ENCODE results near the gene SLIT3.

Gene SLIT3

GRCh38 chr5:168943091-168943884, 357.7 kb downstream of the SLIT3 start:
- DNase-seq, result no peak

GRCh38 chr5:168941901-168942300, 359.0 kb downstream of the SLIT3 start:
- DNase-seq, result no peak

DNA sequence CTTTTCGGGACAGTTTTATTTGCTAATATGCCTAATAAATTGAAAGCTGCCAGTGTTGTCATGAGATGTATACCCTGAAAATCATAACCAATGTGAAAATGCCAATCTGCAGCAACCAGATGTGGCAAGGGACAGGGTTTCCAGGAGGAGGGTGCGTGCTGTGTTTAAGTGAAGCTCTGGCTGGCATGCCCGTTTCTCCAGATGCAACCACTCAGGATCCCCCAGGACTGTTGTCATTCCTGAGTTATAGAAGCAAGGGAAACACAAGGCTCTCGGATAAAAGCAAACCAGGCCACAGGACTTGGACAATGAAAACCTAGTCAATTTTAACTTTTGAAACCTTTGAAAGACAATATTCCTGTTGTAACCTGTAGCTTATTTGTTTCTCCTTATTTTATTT, 360.2 kb downstream of the SLIT3 start:
- no peak for DNase-seq

DNA sequence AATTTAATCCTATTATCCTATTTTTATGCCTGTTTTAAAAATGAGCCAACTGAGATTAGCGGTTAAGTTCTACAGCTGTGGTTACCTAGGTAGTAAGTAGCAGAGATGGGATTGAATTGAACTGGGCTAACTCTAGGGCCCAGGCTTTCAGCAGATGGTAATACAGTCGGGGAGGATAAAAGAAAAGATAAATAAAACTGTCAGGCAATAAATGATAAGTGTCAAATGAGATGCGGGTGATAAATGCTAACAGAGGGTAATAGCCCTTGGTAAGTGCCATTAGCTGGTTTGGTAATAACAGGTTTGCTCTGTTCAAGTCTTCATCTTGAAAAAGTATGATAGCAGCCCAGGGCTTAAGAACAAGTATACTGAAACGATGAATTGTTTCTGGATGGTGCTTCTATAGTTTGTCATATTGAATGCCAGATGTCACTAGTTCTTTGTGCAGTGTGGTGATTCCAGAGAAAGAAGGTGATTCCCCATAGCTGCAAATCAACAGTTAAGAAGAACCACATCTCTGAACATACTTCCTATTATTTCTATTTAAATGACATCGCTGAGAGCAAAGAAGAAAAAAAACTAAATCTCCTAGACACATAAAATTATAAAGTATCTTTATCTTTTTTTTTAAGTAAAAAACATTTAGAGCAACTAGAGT, 360.9 kb downstream of the SLIT3 start:
- DNase-seq, result no peak

- DNase-seq, result no peak
Observed at GRCh38 chr5:168939156-168939800, 361.7 kb downstream of the SLIT3 start.

DNA sequence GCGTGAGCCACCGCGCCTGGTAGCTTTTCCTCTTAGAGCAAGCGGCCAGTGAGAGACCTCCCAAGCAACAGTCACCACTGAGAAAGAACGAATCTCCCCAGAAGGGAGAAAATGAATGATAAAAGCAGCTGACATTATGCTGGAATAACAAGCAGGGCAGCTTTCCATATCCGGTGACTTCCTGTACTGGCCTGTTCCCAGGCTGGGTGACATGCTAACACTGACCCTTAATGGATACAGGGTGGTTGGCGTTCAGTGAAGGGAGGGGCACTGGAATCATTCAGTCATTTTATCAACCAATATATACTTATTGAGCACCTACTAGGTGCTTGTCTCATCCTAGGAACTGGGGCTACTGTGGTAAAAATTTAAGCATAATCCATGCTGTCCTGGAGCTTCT, 364.4 kb downstream of the SLIT3 start:
- DNase-seq, result no peak

DNA sequence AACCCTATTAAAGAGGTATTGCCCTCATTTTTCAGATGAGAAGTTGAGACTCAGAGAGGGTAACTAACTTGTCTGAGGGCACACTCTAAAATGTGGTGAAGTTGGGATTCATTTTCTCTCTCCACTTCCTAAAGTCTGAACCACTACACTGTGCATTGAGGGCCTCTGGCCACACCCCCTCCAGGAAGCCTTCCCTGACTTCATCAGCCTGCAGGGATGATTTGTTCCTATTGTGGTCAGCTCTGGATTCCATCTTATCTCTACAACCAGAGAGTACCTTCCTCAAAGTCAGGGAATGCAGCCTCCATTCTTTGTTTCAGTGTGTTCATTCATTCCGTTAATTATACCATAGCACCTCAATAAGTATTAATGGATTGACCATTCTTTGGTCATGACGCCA, 365.8 kb downstream of the SLIT3 start:
- DNase-seq, result no peak

DNA sequence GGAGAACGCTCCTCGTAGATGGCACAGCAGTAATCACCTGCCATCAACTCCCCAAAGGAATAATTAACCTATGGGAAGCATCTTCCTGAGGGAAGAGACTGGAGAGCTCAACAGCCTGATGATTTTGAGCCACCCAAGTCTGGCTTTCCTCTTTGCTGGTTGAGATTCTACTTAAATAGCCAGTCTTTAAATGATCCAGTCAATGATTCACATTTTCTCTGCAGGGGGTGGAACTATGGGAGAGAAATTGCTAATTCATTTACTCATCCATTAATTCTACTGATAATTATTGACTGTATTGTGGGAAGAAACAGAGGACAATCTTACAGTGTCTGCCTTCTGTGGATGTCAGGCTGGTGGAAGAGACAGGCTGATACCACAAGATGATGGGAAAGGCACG, 366.8 kb downstream of the SLIT3 start:
- no peak for DNase-seq

- no peak for DNase-seq
Observed at GRCh38 chr5:168932400-168933189, 368.3 kb downstream of the SLIT3 start.

DNA sequence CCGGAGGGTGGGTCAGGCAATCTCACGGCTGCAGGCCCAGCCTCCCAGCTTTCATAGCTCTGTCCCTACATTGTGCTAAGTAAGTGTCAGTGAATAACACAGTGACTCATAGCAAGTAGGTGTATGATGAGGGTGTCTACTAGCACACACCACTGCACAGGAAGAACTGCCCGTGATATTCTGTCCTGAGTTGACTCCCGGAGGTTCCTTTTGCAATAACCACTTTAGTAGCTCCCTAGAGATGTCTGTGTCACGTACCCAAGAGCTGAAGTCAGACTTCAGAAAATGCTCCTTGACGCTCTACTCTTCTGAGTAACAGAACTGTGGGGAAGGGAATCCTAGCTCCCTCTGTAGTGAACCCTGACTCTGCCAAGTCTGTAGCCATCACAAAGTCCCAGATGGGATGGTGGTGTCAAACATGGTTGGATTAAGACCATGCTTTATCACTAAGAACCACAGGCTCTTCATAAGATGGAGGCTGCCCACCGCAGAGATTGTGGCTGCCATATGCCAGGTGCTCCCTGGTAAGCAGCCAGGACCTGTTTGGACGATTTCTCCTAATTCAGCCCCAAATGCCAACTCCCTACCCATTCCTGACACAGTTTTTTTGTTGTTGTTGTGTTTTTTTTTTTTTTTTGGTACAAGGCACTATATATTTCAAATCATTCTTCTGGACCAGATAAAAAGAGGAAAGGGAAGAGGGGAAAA, 369.1 kb downstream of the SLIT3 start:
- no peak for DNase-seq

DNA sequence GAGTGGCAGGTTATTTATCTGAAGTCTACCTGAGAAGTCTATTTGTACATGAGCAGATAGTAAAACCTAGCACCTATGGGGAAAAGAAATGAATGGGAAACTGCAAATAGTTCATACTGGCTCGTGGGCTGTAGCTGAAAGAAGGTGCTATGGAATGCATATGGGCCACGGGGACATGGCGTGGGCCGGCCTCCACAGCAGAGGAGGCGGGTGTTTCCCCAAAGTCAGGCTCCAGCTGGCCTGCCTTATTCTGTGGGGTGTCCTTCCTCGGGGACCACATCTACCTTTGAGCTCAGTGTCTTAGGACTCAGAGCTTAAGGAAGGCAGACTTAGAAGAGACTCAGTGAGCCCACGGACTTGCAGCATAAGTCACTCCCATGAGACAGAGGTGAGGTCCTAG, 371.3 kb downstream of the SLIT3 start:
- no peak for DNase-seq

DNA sequence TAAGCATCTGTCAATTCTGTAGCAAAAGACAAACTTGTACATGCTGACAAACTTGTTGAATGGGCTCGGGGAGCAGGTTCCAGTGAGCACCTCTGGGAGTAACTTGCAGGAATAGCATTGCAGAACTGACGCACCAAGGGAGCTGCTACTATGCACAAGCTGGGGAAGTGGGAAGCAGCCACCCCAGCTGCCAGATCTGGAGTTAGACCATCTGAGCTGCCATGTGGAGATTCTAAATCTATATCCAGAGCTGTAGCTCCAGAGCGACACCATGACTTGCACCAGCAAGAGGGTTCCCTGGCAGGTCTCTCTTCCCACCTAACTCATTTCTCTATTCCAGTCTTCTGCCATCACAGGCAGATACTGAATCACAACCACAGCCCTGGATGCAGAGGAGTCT, 375.8 kb downstream of the SLIT3 start:
- no peak for DNase-seq

DNA sequence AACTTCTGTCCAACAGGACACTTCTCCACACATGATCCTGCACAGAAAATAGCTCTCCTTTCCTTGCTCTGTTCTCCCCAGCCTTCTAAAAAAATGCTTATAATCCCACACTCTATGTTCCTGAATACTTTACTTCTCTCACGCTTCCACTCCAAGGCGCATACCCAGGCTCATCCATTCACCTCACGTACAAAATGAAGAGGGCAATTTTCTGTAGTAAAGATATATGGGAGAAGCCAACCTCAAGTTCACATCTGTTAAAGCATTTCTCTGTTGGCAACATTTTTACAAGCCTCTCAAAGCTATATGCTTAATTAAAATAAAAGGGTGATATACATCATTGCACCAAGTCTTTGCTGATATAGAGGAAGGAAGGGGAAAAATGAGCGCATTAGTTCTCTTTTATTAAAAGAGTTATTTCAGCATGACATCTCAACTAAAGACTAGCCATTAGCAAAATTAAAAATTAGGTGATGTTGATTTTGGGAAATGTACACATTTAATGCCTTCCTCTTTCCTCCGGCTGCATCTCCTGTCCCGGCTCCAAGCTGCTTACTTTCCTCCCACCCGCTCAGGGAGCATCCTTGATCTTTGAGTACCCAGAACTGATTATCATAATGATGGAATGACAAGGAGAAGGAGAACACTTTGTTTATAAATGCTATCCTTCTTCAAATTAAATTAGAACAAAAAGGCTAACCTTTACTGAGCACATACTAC, 379.6 kb downstream of the SLIT3 start:
- no peak for DNase-seq

DNA sequence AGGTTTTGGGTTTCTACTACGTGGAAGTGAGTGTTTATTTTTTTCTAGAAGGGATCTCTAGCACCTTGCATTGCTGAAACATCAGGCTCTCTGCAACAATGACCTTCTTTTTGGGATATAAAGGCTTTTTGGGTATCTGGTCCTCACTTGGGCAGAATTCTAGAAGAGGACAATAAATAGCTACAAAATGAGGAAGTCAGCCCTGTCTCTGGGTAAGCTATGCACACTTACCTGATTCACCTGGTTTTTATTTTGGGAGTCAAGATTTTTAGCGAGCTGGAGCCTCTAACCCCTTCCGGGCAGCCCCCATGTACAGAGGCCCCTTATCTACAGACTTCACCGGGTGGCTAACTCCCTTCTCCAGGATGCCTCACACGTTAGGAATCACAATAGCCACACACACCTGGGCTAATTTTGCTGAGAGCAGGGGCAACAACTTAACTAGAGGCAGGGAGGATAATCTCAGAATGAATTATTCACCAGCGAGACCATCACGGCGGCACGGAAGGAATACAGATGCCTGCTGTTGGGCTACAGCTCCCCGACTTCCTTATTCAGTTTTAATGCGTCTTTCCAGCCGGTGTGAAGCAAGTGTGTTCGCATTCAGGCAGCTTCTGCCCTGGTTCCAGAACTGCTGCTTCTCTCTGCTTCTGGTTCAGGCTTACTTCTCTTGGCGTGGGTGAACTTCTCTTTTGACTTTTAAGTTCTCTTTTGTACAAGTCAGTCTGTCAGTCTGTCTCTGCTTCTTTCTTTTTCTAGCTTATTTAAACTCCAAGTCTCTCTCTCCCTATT, 380.7 kb downstream of the SLIT3 start:
- no peak for DNase-seq

DNA sequence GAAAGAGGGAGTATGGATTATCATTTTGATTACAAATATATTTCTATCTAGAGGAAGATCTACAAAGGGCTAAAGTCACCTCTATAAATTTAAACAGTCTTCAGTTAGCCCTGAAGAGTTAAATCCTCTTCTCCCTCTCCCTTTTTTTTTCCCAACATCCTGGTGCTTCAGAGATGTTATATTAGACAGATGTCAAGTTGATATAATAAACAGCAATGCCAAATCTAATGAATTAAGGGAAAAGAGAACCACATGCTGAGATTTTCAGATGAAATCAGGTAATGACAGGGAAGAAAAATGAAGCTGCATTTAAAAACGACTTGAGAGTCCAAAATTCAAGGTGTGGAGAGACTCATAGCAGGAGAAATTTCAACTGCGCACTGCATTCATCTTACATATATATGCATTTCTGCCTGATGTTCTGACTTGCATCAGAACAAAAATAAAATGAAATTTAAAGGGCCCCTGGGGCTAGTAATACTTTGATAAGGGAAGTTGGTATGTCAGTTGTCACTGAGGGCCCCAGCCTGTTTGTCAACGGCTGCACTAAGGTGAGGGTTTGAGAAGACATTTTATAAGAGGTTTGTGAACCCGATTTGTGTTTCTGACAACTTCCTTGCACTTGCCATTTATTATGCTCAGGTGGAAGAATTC, 382.9 kb downstream of the SLIT3 start:
- no peak for DNase-seq

- DNase-seq, result no peak
Observed at GRCh38 chr5:168916852-168917251, 384.1 kb downstream of the SLIT3 start.

DNA sequence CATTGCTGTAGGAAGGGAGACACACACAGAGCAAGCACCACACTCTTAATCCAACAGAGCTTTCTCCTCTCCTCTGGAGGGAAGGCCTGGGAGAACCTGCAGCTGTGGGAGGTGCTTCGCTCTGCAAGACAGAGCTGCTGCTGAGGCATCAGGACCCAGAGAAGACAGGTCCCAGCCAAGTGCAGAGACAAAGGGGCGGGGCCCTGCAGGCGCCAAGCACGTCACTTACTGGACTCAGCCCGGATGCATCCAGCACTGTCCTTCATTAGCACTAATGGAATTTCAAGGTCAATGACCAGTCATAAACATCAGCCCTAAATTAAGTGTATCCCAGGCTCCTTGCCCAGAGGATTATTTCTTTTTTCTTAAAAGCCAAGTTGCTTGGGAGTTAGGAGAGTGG, 384.7 kb downstream of the SLIT3 start:
- no peak for DNase-seq

DNA sequence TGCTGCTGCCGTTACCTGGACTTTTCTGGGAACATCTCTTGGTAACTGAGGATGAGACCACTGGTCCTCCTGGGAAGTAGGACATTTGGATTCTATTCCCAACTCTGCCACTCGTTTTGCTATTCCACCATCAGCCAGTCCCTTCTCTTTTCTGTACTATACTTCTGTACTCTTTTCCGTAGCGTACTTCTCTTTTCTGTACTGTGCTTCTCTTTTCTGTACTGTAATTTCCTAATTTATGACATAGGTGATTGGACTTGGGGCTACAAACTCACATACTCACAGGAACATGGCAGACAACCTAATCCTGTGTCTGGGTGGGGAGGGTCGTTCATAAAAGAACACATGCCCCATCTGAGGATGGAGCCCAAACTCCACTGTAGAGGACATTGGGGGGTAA, 386.4 kb downstream of the SLIT3 start:
- no peak for DNase-seq

GRCh38 chr5:168910874-168911273, 390.1 kb downstream of the SLIT3 start:
- DNase-seq, result no peak

DNA sequence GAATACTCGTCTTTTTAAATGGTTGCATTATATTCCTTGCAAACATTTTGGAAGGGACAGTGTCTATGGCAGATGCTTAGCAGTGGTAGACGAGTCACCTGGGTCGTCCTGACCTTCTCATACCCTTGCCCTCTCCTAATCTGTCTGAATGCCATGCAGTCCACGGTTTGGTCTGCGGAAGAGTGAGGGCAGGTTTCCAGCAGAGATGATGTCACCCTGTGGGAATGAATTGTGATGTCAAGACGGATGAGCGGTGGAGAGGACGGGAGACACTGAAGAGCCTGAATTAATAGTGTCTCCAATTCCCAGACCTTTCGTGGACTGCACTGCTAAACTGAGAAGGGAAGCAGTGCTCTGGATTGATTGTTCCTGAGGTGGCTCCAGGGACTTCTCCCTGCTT, 392.7 kb downstream of the SLIT3 start:
- DNase-seq, result no peak

DNA sequence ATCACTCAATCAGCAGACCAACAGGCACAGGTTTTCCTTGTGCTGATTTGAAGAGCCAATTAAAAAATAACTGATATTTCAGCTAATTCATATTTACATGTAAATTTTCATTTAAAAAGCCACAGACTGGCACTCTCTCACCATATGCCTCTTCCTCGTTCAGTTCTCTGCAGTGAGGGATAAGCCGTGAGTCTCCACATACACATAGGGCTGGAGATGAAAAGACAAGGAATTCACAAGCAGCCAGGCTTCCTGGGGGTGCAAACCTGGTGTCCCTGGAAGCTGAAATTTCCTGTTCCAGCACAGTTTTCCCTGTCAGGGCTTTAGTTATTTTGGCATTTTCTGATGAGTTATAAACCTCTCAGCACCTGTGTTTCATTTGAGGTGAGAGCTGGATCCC, 397.9 kb downstream of the SLIT3 start:
- no peak for DNase-seq

Data from NCI-H1048 (cell line).